ENCODE data around the gene RET. TPM values are rescaled to one million over a fixed set of nuclear protein-coding genes. Genes with fewer than 3 reads are reported as not detected.

The RET gene
- total and polyA plus RNA-seq, 4 donors, result 0.25 to 2.5 (median 0.29) TPM; not detected in 1

DNA sequence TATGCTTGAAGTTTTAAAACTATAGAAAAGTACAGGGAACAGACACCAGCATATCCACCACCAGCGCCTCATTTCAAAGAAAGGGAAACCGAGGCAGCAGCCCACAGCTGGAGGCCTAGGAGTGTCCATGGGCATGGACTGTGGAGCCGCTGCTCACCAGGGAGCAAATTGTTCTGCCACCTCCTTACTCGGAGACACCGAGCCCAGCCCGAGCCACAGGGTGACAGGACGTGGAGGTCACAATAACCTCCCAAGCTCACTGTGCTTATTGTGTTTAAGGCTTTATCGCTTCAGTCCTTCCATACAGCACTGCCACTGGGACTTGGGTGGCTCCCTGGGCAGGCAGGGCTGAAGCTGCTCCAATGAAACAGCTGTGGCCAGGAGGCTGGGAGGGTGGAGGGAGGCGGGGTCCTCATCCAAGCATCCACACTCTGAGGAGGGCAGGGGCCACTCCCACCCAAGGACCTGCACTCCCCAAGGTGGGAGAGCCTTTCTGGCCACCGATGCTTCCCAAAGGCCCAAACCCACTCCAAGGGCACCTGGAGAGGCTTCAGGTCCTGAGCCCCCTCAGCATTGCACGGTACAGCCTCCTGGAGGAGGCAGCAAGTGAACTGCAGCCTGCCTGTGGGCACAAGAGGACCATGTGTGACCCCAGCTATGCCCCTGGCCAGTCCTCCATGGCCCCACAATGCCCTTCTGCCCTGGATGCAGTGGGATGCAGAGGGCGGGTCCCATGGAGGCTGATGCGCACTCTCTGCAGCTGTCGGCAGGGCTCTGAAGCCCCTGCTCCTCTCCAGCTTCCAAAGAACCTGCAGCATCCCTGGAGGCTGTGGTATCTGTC, 38.7 kb upstream of the RET start:
- no peak overlapping the region for H3K4me3 ChIP-seq (ENCODE audit: low read length in 2 of 2)
- no peaks in the 10 kb centered on the region for H3K27me3 ChIP-seq (ENCODE audit: control insufficient read depth in 1 of 2, insufficient read depth in 2 of 2, low read length in 1 of 2)
- no peaks in the 10 kb centered on the region for H3K4me1 ChIP-seq (ENCODE audit: control insufficient read depth in 1 of 2, insufficient read depth in 2 of 2, low read length in 2 of 2)
- H3K27ac ChIP-seq (ENCODE audit: low read depth in 1 of 2, low read length in 2 of 2), result no peak overlapping the region
- ATAC-seq (ENCODE audit: low FRiP score), result peak; percentile 6
- H3K36me3 ChIP-seq (ENCODE audit: control insufficient read depth in 1 of 2, insufficient read depth in 2 of 2, low read length in 1 of 2), result no peaks in the 10 kb centered on the region
- intact Hi-C loops (cut with DNase I), result no loop called here
- WGBS, 2 donors, result 77 to 87% methylated on average over 14 of the region's 14 CpGs
- no peaks in the 10 kb centered on the region for H3K9me3 ChIP-seq (ENCODE audit: control insufficient read depth, low read length)
- peak in 1 of 2 donors; percentile 25 for DNase-seq

DNA sequence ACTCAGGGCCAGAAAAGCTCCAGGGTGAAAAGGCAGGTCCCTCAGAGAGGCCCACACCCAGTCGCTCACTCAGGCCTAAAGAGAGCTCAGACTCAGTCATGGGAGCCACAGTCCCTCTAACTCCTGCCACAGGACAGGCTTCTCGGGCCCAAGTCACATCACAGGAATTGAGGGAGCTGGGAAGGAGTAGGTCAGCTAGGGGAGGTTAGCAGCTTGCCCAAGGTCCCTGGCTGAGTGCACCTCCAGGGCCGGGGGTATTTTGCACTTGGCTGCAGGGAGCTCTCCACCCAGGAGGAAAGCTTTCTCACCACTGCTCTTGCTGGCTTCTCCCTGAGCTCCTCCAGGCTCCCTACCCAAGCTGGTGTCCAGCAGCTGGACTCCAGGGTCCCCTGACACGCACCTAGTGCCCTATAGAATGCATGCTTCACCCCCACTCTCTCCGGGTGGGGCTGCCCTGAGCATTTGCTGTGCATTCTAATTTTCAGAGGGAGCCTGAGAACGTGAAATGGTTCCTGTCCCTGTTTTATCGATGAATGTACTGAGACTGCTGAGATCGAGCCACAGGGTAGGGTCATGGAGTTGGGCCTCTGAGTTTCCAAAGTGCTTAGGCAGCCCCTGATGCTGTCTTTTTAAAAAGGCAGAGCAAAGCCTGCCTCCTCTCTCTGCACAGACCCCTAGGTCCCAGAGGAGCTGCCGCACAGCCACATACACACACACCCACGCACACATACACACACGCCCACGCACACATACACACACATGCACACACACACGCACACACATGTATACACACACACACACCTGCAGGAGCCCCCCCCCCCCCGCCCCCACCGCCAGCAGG, 37.9 kb upstream of the RET start:
- no peaks in the 10 kb centered on the region for H3K4me1 ChIP-seq (ENCODE audit: control insufficient read depth in 1 of 2, insufficient read depth in 2 of 2, low read length in 2 of 2)
- WGBS, 2 donors, result 77 to 81% methylated on average over 15 of the region's 15 CpGs
- DNase-seq (no peak), ATAC-seq (ENCODE audit: low FRiP score) (no peak)
- intact Hi-C loops (cut with DNase I), result no loop called here
- no peaks in the 10 kb centered on the region for H3K36me3 ChIP-seq (ENCODE audit: control insufficient read depth in 1 of 2, insufficient read depth in 2 of 2, low read length in 1 of 2)
- no peaks in the 10 kb centered on the region for H3K27me3 ChIP-seq (ENCODE audit: control insufficient read depth in 1 of 2, insufficient read depth in 2 of 2, low read length in 1 of 2)
- H3K9me3 ChIP-seq (ENCODE audit: control insufficient read depth, low read length), result no peaks in the 10 kb centered on the region
- no peak overlapping the region for H3K4me3 ChIP-seq (ENCODE audit: low read length in 2 of 2)
- H3K27ac ChIP-seq (ENCODE audit: low read depth in 1 of 2, low read length in 2 of 2), result no peak overlapping the region

DNA sequence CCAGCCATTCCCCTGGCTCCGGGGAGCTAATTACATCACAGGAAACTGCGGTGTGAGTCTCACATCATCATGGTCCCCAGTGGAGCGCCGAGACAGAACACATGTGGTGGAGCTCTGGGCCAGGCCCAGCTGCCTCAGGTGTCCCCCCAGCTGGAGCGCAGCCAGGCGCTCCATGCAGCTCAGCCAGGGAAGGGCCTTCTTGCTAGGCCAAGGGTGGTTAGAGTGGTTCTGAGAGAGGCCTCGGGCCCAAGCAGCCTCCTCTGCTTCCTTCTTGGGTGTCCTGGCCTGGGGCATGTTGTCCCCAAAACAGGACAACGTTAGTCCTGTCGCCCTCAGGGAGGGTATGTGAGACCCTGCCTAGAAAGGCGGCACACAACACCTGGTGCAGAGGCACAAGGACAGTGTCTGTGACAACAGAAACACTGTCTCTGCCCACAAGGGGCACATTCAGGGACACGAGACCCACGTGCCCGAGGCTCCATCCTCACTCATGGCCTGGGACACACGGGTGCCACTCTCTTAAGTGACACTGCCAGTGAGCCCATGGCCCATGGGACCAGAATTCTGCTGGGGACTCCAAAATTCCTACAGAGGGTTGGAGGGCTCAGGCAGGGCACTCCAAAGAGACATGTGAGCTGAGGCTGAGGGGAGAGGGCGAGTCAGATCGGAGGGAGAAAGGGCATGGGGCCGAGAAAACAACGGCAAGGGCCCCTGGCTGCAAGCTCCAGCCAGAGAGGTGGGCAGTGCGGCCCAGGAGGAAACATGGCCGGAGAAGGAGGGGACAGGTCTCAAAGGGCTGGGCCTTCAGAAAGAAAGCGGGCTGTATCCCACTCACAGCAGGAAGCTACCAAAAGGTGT, 37.0 kb upstream of the RET start:
- no peak for ATAC-seq (ENCODE audit: low FRiP score)
- intact Hi-C loops (cut with DNase I), result no loop called here

DNA sequence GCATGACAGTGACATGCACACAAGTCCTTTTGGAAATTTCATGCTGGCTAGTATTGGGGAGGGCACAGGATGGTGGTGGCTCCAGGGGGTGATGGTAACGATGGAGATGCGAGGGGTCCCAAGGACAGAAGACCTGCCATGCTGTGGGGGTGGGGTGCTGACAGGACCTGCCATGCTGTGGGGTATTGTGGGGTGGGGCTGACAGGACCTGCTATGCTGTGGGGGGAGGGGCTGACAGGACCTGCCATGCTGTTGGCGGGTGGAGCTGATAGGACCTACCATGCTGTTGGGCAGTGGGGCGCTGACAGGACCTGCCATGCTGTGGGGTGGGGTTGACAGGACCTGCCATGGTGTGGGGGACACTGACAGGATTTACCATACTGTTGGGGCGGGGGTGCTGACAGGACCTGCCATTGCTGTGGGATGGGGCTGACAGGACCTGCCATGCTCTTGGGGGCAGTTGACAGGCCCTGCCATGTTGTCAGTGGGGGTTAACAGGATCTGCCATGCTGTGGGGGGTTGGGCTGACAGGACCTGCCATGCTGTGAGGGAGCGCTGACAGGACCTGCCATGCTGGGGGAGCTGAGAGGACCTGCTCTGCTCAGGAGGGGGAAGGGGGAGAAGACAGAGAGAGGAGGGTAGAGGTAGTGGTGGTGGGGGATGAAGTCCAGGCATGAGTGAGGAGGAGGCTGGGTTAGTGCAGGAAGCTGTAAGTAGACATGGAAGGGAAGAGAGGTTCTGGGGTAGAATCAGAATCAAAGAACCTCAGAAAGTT, 36.2 kb upstream of the RET start:
- H3K9me3 ChIP-seq (ENCODE audit: control insufficient read depth, low read length), result no peaks in the 10 kb centered on the region
- H3K4me3 ChIP-seq (ENCODE audit: low read length in 2 of 2), result no peak overlapping the region
- ATAC-seq (ENCODE audit: low FRiP score) (no peak), DNase-seq (peak in 1 of 2 donors; percentile 30)
- intact Hi-C loops (cut with DNase I), result no loop called here
- H3K4me1 ChIP-seq (ENCODE audit: control insufficient read depth in 1 of 2, insufficient read depth in 2 of 2, low read length in 2 of 2), result no peaks in the 10 kb centered on the region
- H3K27me3 ChIP-seq (ENCODE audit: control insufficient read depth in 1 of 2, insufficient read depth in 2 of 2, low read length in 1 of 2), result no peaks in the 10 kb centered on the region
- H3K27ac ChIP-seq (ENCODE audit: low read depth in 1 of 2, low read length in 2 of 2), result no peak overlapping the region
- H3K36me3 ChIP-seq (ENCODE audit: control insufficient read depth in 1 of 2, insufficient read depth in 2 of 2, low read length in 1 of 2), result no peaks in the 10 kb centered on the region
- 93 to 95% methylated on average over 6 of the region's 6 CpGs for WGBS, 2 donors

More for the DNA sequence above, 37.0 kb upstream of the RET start:
- Histone ChIP-seq H3K27me3 (ENCODE audit: control insufficient read depth in 1 of 2, insufficient read depth in 2 of 2, low read length in 1 of 2) (no peaks in the 10 kb centered on the region), H3K36me3 (ENCODE audit: control insufficient read depth in 1 of 2, insufficient read depth in 2 of 2, low read length in 1 of 2) (no peaks in the 10 kb centered on the region), H3K4me3 (ENCODE audit: low read length in 2 of 2) (no peak overlapping the region), H3K9me3 (ENCODE audit: control insufficient read depth, low read length) (no peaks in the 10 kb centered on the region), H3K27ac (ENCODE audit: low read depth in 1 of 2, low read length in 2 of 2) (no peak overlapping the region), H3K4me1 (ENCODE audit: control insufficient read depth in 1 of 2, insufficient read depth in 2 of 2, low read length in 2 of 2) (no peaks in the 10 kb centered on the region)
- WGBS, 2 donors, result 86 to 88% methylated on average over 21 of the region's 21 CpGs
- peak in 1 of 2 donors; percentile 57 for DNase-seq

DNA sequence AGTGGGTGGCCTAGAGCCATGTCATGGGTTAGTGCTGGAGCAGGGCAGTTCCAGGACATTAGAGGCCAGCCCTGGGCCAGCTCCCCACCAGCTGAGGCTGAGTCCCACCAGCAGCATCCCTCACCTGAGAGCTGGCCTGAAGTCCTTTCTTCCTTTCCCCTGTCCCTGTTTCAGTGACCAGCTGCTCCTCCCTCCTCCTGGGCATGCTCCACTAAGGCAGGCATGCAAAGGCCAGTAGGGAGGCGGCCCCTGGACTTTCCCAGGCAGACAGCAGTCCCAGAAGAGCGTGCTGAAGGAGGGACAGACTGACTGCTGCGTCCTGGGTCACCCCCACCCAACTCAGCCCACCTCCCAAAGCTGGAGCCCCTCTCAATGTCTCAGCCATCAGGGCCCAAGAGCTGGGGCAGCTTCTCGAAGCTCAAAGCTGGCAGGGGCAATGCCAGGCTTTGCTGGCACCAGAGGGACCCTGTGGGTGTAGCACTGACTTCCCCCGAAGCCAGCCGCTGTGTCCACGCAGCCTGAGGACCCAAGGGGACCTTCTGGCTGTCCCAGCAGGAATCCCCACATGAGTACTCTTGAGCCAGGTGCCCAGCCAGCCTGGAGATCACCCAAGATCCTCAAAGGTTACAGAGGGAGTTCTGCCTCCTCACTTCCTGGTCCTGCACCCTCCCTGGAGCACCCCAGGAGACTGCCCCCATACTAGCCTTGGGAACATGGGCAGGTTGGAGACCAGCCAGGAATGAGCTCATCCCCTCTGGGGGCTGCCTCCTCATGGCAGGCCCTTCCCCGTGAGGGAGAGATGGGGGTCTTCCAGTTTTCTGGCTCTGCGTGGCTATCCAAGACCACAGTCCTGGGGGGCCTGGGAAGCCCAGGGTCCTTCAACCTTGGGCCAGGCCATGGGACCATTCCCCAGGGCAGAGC, 35.2 kb upstream of the RET start:
- Histone ChIP-seq H3K4me1 (ENCODE audit: control insufficient read depth in 1 of 2, insufficient read depth in 2 of 2, low read length in 2 of 2) (no peaks in the 10 kb centered on the region), H3K27me3 (ENCODE audit: control insufficient read depth in 1 of 2, insufficient read depth in 2 of 2, low read length in 1 of 2) (no peaks in the 10 kb centered on the region), H3K4me3 (ENCODE audit: low read length in 2 of 2) (no peak overlapping the region), H3K27ac (ENCODE audit: low read depth in 1 of 2, low read length in 2 of 2) (no peak overlapping the region), H3K9me3 (ENCODE audit: control insufficient read depth, low read length) (no peaks in the 10 kb centered on the region), H3K36me3 (ENCODE audit: control insufficient read depth in 1 of 2, insufficient read depth in 2 of 2, low read length in 1 of 2) (no peaks in the 10 kb centered on the region)
- DNase-seq, result peak; percentile 21 to 52
- no peak for ATAC-seq (ENCODE audit: low FRiP score)
- intact Hi-C loops (cut with DNase I), result no loop called here
- WGBS, 2 donors, result 79 to 82% methylated on average over 9 of the region's 9 CpGs

DNA sequence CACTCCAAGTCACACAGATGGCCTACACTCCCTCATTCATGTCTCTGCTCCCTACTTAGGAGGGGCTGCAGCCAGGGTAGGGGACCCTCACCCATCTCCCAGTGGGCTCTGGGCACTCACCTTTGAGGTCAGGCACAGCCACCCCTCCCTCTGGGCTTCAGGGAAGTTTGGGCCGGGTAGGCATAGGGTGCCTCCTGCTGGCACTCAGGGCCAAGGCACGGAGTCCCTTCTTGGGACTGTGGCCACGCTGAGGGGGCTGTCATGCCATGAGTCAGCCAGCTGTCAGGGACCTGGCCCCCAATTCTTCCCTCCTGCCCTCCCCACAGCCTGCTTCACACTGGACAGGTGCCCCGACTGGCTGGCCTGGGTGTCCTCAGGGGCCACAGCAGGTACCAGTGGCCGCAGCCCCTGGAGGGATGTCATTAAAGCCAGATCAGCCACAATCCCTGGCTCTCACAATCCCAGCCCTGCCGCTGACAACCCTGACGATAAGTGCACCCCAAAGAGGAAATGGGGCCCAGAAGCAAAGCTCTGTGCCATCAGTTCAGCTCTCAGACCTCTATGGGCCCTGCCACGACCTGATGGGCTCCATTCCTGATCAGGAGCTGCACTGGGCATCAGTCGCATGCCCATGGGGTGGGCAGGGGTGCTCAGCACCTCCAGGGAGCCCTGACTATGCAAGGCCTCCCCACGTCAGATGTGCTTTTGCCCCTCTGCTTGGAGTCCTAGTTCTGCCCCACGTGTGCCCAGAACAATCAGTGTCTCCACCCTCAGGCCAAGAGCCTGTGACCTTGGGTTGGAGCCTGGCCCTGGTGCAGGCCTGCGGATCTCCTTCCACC, 34.1 kb upstream of the RET start:
- Histone ChIP-seq H3K27ac (ENCODE audit: low read depth in 1 of 2, low read length in 2 of 2) (no peak overlapping the region), H3K36me3 (ENCODE audit: control insufficient read depth in 1 of 2, insufficient read depth in 2 of 2, low read length in 1 of 2) (no peaks in the 10 kb centered on the region), H3K27me3 (ENCODE audit: control insufficient read depth in 1 of 2, insufficient read depth in 2 of 2, low read length in 1 of 2) (no peaks in the 10 kb centered on the region), H3K4me1 (ENCODE audit: control insufficient read depth in 1 of 2, insufficient read depth in 2 of 2, low read length in 2 of 2) (no peaks in the 10 kb centered on the region), H3K9me3 (ENCODE audit: control insufficient read depth, low read length) (no peaks in the 10 kb centered on the region), H3K4me3 (ENCODE audit: low read length in 2 of 2) (no peak overlapping the region)
- no peak for ATAC-seq (ENCODE audit: low FRiP score)
- 89 to 91% methylated on average over 12 of the region's 12 CpGs for WGBS, 2 donors
- intact Hi-C loops (cut with DNase I), result no loop called here
- DNase-seq, result peak; percentile 31 to 71

DNA sequence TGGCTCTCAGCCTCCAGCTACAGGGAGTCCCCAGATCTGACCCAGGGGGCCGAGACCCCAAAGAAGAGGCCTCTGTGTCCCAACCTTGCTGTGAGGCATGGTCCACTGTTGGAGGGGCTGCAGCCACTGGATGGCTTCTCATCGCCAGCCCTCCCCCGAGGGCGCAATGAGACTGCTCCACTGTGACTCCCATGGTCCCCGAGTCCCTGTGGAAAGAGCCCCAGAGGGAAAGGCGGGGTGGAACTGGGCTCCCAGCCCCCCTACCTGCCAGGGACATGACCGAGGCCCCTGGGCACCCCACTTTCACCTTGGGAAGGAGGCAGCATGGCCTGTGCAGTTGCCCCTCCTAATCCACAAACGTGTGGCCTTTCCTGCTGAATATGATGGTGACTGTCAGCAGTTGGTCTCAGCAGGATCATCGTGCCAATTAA, 33.5 kb upstream of the RET start:
- Histone ChIP-seq H3K27me3 (ENCODE audit: control insufficient read depth in 1 of 2, insufficient read depth in 2 of 2, low read length in 1 of 2) (no peaks in the 10 kb centered on the region), H3K36me3 (ENCODE audit: control insufficient read depth in 1 of 2, insufficient read depth in 2 of 2, low read length in 1 of 2) (no peaks in the 10 kb centered on the region), H3K9me3 (ENCODE audit: control insufficient read depth, low read length) (no peaks in the 10 kb centered on the region), H3K27ac (ENCODE audit: low read depth in 1 of 2, low read length in 2 of 2) (no peak overlapping the region), H3K4me1 (ENCODE audit: control insufficient read depth in 1 of 2, insufficient read depth in 2 of 2, low read length in 2 of 2) (no peaks in the 10 kb centered on the region), H3K4me3 (ENCODE audit: low read length in 2 of 2) (no peak overlapping the region)
- DNase-seq, result peak in 1 of 2 donors; percentile 52
- intact Hi-C loops (cut with DNase I), result no loop called here
- ATAC-seq (ENCODE audit: low FRiP score), result no peak
- WGBS, 2 donors, result 88 to 91% methylated on average over 9 of the region's 9 CpGs

Measured in aorta (tissue), 5 donors.